HL-60 (cell line): ENCODE data around the gene ISL1.

Experiments
- DNase-seq, 2 experiments: peaks; one replicate each; pipeline ENCODE4 v3.0.0-alpha.2; 2010 to 2020; ENCODE audit warnings: low read depth in 1 of 2, low spot score in 1 of 2
- H3K27ac ChIP-seq: fragments of 250-450 bp; sonication (Bioruptor Pico); replicated peaks from 2 replicates; pipeline ENCODE4 v1.5.1; 2020; ENCODE audit warnings: mild to moderate bottlenecking, moderate library complexity
- H3K27me3 ChIP-seq: fragments of 250-450 bp; sonication (Bioruptor Pico); 2 replicates; pipeline ENCODE4 v1.5.1; 2021; ENCODE audit warnings: mild to moderate bottlenecking, moderate library complexity; ENCODE audit not compliant: insufficient read depth, poor library complexity, severe bottlenecking
- H3K4me3 ChIP-seq: replicated peaks from 2 replicates; pipeline ENCODE4 v1.5.1; 2011; ENCODE audit warnings: mild to moderate bottlenecking, control low read depth, low read length; ENCODE audit not compliant: insufficient read depth
- CTCF ChIP-seq: IDR thresholded peaks from one replicate; pipeline ENCODE4 v1.5.1; 2011; ENCODE audit warnings: low read length, control low read depth, inconsistent platforms; ENCODE audit not compliant: insufficient read depth
- GABPA ChIP-seq: IDR thresholded peaks from 2 replicates; pipeline ENCODE4 v1.6.1; 2012; ENCODE audit warnings: low read depth
- POLR2AphosphoS5 ChIP-seq: IDR thresholded peaks from 2 replicates; pipeline ENCODE4 v1.6.1; 2012; ENCODE audit warnings: low read depth
- SPI1 ChIP-seq: IDR thresholded peaks from 2 replicates; pipeline ENCODE4 v1.6.1; 2012; ENCODE audit warnings: low read depth, mild to moderate bottlenecking, borderline replicate concordance
- TF ChIP-seq, protein P1 (sequence below): IDR thresholded peaks from 2 replicates; pipeline ENCODE4 v1.6.1; 2012; ENCODE audit warnings: low read depth; ENCODE audit not compliant: insufficient replicate concordance

The ISL1 gene

DNA sequence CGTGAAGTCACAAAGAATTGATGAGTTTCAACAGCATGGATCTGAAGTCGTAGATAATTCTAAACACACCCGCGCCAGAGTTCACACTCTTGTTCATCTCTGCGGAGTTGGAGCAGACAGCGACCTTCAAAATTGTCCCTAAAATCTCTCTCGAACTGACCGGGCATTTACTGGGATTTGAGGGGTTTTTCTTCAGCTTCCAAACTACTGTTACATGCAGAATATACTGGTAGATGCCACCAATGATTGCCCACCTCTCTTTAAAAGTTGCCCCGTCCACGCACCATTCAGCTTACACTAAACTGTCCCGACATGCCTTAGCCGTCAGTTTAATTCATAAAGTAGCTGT, 5.2 kb upstream of the ISL1 start:
- TF ChIP-seq GABPA, result no peak
- TF ChIP-seq POLR2AphosphoS5, result no peak
- no peak for TF ChIP-seq CTCF
- no peak for TF ChIP-seq SPI1
- TF ChIP-seq, protein P1, sequence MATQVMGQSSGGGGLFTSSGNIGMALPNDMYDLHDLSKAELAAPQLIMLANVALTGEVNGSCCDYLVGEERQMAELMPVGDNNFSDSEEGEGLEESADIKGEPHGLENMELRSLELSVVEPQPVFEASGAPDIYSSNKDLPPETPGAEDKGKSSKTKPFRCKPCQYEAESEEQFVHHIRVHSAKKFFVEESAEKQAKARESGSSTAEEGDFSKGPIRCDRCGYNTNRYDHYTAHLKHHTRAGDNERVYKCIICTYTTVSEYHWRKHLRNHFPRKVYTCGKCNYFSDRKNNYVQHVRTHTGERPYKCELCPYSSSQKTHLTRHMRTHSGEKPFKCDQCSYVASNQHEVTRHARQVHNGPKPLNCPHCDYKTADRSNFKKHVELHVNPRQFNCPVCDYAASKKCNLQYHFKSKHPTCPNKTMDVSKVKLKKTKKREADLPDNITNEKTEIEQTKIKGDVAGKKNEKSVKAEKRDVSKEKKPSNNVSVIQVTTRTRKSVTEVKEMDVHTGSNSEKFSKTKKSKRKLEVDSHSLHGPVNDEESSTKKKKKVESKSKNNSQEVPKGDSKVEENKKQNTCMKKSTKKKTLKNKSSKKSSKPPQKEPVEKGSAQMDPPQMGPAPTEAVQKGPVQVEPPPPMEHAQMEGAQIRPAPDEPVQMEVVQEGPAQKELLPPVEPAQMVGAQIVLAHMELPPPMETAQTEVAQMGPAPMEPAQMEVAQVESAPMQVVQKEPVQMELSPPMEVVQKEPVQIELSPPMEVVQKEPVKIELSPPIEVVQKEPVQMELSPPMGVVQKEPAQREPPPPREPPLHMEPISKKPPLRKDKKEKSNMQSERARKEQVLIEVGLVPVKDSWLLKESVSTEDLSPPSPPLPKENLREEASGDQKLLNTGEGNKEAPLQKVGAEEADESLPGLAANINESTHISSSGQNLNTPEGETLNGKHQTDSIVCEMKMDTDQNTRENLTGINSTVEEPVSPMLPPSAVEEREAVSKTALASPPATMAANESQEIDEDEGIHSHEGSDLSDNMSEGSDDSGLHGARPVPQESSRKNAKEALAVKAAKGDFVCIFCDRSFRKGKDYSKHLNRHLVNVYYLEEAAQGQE, result no peak
- DNase-seq, result no peak
- Histone ChIP-seq H3K27me3 (peaks cover 49% of the 10 kb centered on the region), H3K27ac (no peak overlapping the region), H3K4me3 (no peak overlapping the region)

GRCh38 chr5:51378448-51379330, 4.6 kb upstream of the ISL1 start:
- no peak for DNase-seq
- Histone ChIP-seq H3K4me3 (no peak overlapping the region), H3K27ac (no peak overlapping the region), H3K27me3 (peaks cover 55% of the 10 kb centered on the region)
- no peak for TF ChIP-seq GABPA

DNA sequence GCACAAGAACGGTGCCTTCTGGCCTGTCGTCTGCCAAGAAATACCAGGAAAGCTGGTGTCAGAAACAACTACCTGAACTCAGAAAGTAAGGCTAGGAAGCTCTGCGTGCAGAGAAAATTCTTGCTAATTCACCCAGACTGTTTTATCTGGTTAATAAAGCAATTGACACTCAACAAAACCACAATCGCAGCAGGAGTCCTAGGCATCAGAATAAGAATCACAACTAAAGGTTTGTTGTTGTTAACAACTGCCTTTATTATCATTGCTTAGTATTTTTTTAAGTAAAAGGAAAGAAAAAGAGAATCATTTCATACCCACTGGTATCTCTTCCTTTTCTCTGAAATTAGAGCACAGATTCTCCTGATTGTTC, 3.9 kb upstream of the ISL1 start:
- peaks cover 60% of the 10 kb centered on the region for H3K27me3 ChIP-seq
- TF ChIP-seq CTCF (no peak), GABPA (no peak), POLR2AphosphoS5 (no peak), SPI1 (no peak)
- TF ChIP-seq, protein P1, result no peak
- DNase-seq, result no peak
- no peak overlapping the region for H3K4me3 ChIP-seq
- no peak overlapping the region for H3K27ac ChIP-seq

- no peak overlapping the region for H3K4me3 ChIP-seq
- no peak overlapping the region for H3K27ac ChIP-seq
- peak; percentile 54 for TF ChIP-seq CTCF
- no peak for TF ChIP-seq POLR2AphosphoS5
- peaks cover 62% of the 10 kb centered on the region for H3K27me3 ChIP-seq
- DNase-seq, result peak in 1 of 2 experiments; percentile 8
Observed at GRCh38 chr5:51380603-51381207, 2.5 kb upstream of the ISL1 start.
